Measurements from ENCODE around the gene DRAM1.
"Not testable (repeated sequence)": the region's sequence is repeated elsewhere in the genome, so short reads cannot be mapped to it uniquely, and the experiment has no call there.

The DRAM1 gene

GRCh38 chr12:101859664-101860607 is 17.4 kb upstream of the DRAM1 start:
- DNase-seq: peak; percentile 16

GRCh38 chr12:101861688-101862087 is 15.7 kb upstream of the DRAM1 start:
- DNase-seq: not testable (repeated sequence)

- no peak for DNase-seq
Observed at GRCh38 chr12:101862245-101862644, 15.1 kb upstream of the DRAM1 start.

GRCh38 chr12:101863981-101864380 is 13.4 kb upstream of the DRAM1 start:
- DNase-seq: no peak

GRCh38 chr12:101866615-101867373 is 10.6 kb upstream of the DRAM1 start:
- no peak for DNase-seq

GRCh38 chr12:101867619-101868018 is 9.8 kb upstream of the DRAM1 start:
- not testable (repeated sequence) for DNase-seq

- DNase-seq: no peak
Observed at GRCh38 chr12:101870925-101871324, 6.5 kb upstream of the DRAM1 start.

- peak; percentile 20 for DNase-seq
Observed at GRCh38 chr12:101875162-101875561, 2.2 kb upstream of the DRAM1 start.

- DNase-seq: no peak
Observed at GRCh38 chr12:101876322-101876860, 989 bp upstream of the DRAM1 start.

GRCh38 chr12:101877806-101878242 is 444 bp downstream of the DRAM1 start:
- no peak for DNase-seq

- DNase-seq: no peak
Observed at GRCh38 chr12:101878243-101878821, 952 bp downstream of the DRAM1 start.

- DNase-seq: no peak
Observed at GRCh38 chr12:101880769-101881168, 3.4 kb downstream of the DRAM1 start.

- no peak for DNase-seq
Observed at GRCh38 chr12:101881228-101881627, 3.8 kb downstream of the DRAM1 start.

GRCh38 chr12:101884174-101884573 is 6.8 kb downstream of the DRAM1 start:
- DNase-seq: no peak

GRCh38 chr12:101884781-101885340 is 7.5 kb downstream of the DRAM1 start:
- DNase-seq: not testable (repeated sequence)

- DNase-seq: no peak
Observed at GRCh38 chr12:101885912-101886561, 8.7 kb downstream of the DRAM1 start.

GRCh38 chr12:101889211-101889752 is 11.9 kb downstream of the DRAM1 start:
- DNase-seq: peak; percentile 36

- peak; percentile 77 for DNase-seq
Observed at GRCh38 chr12:101891462-101891971, 14.1 kb downstream of the DRAM1 start.

- no peak for DNase-seq
Observed at GRCh38 chr12:101892794-101893193, 15.4 kb downstream of the DRAM1 start.

GRCh38 chr12:101901777-101902176 is 24.4 kb downstream of the DRAM1 start:
- DNase-seq: no peak

- peak; percentile 67 for DNase-seq
Observed at GRCh38 chr12:101902641-101903040, 25.3 kb downstream of the DRAM1 start.

GRCh38 chr12:101906226-101906625 is 28.8 kb downstream of the DRAM1 start:
- DNase-seq: no peak
